Left hindlimb (tissue), 1 donor: ENCODE data around the gene NCR3LG1.
"Not testable (repeated sequence)": the region's sequence is repeated elsewhere in the genome, so short reads cannot be mapped to it uniquely, and the experiment has no call there.

Experiments used
- DNase-seq: peaks from one replicate; pipeline ENCODE4 v3.0.0-alpha.2; 2018

NCR3LG1 gene

DNA sequence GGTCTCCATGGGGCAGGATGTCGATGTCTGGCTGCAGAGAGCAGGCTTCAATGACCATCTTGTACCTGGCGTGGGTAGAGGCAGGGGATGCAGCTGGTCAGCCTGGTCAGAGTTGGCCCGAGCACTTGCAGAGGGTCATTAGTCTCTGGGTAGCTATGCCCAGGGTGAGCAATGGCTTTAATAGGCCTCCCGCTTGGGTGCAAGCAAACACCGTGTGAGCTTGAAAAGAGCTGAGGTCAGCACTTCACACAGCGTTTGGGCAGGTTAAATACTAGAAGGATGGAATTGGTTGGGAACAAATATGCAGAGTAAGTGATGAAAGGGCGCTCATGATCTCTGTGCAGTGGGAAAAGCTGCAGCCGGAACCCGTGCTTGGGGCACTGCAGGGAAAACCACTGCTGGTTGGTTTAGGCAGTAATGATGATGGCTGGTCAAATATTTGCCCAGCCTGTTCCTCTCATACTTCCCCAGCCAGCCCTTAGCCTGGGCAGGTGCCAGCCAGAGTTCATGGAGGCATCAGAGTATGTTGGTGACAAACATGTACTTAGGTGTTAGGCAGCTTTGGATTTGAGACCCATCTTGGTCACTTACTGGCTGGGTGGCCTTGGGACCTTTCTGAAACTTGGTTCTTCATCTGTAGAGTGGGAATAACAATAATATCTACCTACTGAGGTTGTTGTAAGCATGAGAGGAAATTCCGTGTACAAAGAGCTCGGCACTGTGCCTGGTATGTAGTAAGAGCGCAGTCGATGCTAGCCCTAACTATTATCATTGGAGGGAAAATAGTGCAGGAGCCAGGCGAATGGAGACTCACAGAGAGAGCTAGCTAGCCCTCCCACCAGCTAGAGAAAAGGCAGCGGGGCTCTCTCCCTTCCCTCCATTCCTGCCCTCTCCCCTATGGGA lies 62.1 kb downstream of the NCR3LG1 start:
- DNase-seq, result no peak

DNA sequence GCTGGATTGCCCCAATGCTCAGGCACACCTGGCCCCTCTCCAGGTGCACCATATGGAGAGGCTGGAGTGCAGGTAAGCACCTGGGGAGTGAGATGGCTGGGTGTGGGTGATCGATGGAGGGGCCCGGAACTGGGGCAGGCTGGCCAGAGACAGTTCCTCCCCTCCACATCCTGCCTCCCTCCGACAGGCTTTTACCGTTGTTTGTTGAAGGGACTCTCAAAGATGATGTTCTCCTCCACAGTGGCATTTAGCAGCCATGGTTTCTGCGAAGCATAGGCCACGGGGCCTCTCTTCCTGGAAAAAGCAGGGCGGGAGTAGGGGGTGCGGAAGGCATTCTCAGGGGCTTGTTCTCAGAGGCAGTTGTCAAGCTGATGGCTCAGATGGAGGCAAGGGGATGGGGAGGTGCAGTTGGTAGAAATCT lies 62.7 kb downstream of the NCR3LG1 start:
- no peak for DNase-seq

DNA sequence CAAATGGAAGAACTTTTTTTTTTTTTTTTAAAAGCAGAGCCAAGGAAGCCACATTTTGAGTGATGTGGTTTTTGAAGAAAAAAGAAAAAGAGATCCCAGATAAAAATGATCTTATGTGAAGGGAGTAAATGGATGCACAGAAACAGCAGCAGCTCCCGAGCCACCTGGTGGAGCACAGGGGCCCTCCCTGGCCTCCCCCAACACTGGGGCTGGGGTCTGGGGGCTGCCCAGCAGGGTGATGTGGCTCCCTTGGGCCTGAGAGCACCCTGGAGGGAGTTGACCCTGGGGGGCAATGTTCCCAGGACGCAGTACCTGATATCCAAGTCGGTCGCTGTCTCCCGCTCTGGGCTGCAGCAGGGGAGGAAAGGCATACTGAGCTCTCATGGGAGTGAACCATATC lies 63.4 kb downstream of the NCR3LG1 start:
- DNase-seq, result no peak

DNA sequence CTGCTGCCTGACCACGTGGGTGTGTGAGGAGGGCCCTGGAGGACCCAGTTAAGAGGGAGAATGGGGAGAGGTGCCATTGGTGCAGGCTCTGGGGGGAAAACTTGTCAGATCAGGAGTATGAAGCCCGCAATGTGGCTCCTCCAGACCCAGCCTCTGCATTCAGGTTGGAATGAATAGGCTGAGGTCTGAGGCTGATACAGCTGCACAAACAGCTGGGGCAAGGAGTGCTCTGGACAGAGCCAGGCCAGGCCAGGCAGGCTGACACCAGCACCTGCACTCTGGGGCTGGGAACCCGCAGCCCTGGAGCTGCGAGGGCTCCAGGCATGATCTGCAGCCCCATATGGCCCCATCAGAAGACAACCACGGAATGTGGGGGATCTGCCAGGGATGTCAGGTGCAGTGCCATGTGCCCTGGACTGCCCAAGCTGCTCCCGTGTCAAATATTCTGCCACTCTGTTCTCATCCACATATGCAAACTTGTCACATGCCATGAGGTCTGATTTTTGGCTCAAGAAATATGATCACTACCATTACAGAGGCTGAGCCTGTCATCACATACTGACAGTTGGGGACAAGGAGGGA lies 64.0 kb downstream of the NCR3LG1 start:
- DNase-seq, result no peak

DNA sequence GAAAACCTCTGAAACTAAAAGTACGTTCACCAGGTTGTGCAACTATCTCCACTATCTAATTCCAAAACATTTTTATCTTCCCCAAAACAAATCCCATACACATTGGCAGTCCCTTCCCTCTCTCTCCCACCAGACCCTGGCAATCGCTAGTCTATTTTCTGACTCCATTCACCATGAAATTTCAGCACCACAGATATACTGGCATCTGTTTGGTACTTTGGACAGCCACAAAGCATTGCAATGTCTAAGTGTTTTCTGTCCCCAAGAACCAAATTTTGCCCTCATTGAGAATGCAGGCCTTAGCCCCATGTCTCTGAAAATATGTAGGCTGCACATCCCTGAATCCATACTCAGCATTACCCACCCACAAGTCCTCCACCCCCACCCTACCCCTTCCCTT lies 64.9 kb downstream of the NCR3LG1 start:
- no peak for DNase-seq

DNA sequence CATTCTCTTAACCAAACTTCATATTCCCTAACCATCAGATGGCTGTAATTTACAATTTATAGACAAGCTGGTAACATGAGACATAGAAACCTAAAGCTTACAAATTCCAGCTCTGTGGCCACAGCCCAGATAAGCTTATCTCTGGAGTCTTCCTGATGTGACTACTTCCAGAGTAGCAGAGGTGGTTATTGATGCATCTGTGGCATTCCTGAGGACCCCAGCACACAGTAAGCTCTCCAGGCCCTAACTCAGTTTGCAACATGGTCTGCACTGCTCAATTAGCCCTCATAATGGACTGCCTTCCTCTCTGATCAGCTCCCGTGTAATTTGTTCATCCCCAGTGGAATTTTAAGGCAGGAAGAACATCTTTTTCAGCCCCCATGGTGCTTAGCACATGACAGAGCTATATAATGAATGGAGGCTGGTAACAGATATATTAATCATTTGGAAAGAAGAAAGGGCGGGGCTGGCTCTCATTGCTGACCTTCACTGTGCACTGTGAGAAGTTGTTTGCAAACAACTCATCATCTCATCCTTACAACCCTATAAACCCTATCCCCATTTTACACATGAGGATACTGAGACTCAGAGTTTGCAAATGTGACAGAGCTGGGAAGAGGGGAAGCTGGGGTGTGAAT lies 67.0 kb downstream of the NCR3LG1 start:
- DNase-seq, result no peak

DNA sequence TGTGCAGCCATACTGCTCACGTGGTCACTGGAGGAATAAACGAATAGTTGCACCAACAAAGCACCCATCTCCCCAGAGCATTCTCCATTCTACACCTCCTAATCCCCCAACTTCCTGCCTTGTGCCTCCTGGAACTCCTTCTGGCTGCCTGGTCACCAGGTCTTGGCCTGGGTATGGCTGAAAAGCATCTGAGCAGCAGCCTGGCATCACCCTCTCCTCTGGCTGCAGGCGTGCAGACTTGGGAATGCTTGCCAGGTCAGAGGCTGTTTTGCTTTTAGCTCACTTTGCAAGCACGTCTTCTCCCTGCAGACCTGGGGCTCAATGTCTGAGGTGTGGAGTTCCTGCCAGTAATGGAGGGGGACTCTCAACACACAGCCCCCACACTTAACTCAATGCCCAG lies 70.2 kb downstream of the NCR3LG1 start:
- no peak for DNase-seq

DNA sequence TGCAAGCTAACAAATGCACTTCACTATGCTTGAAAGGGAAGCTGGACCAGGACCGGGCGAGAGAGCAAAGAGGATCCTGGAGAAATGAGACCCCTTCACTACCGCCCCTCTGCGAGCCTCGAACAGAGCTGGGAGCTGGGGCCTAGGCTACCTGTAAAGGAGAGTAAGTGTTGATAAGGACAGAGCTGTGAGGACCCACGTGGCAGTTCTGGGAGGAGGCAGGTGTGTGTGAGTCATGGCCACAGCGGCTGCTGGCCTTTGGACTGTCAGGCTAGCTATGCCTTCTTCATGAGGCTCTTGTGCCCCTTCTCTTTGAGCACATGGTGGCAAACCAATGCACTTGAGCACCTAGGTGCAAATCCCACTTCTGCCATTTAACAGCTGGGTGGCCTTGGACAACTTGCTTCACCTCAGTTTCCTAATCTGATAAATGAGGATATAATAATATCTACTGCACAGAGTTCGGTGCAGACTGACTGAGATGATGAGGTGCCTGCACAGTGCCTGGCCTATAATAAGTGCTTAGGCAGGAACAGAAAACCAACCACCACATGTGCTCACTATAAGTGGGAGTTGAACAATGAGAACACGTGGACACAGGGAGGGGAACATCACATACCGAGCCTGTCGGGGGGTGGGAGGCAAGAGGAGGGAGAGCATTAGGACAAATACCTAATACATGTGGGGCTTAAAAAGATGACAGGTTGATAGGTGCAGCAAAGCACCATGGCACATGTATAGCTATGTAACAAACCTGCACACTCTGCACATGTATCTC lies 72.1 kb downstream of the NCR3LG1 start:
- DNase-seq, result no peak

DNA sequence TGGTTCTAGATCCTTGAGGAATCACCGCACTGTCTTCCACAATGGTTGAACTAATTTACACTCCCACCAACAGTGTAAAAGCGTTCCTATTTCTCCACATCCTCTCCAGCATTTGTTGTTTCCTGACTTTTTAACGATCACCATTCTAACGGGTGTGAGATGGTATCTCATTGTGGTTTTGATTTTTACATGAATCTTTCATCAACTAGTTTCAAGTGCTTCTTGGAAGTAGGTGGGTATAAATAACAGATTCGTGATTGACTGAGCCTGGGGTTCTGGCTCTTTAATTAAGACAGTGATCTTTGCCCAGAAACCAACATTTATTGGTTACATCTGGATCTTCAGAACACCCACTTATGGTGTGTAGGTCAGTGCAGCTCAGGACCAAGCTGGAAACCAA lies 74.6 kb downstream of the NCR3LG1 start:
- not testable (repeated sequence) for DNase-seq
